Esophagus squamous epithelium (tissue), 5 donors: ENCODE measurements around the gene TNK1. TPM values are rescaled to one million over a fixed set of nuclear protein-coding genes. Genes with fewer than 3 reads are reported as not detected.
"Not testable (repeated sequence)": the region's sequence is repeated elsewhere in the genome, so short reads cannot be mapped to it uniquely, and the experiment has no call there.

Experiments used
- DNase-seq: peaks from one replicate; lab custom pipeline; 2025; lab: John Stamatoyannopoulos, UW
- H3K27ac ChIP-seq, 4 donors: fragments of 200-600 bp; sonication (generic); one replicate each; pipeline ENCODE4 v1.5.1; 2016 to 2019; ENCODE audit warnings: mild to moderate bottlenecking in 1 of 4
- H3K27me3 ChIP-seq, 4 donors: fragments of 200-600 bp; sonication (generic); 1 replicate in 3 of 4; 2 replicates in 1 of 4; pipeline versions ENCODE4 v1.5.1 to v1.6.0; 2017 to 2021; ENCODE audit warnings: antibody characterized with exemption in 1 of 4
- H3K36me3 ChIP-seq, 3 donors: fragments of 200-600 bp; sonication (generic); one replicate each; pipeline ENCODE4 v1.5.1; 2016 to 2019
- H3K4me1 ChIP-seq, 3 donors: fragments of 200-600 bp; sonication (generic); one replicate each; pipeline ENCODE4 v1.5.1; 2017 to 2019
- H3K4me3 ChIP-seq, 4 donors: fragments of 200-600 bp; sonication (generic); 1 replicate in 3 of 4; 2 replicates in 1 of 4; pipeline ENCODE4 v1.5.1; 2016 to 2019; ENCODE audit warnings: mild to moderate bottlenecking in 2 of 4, moderate library complexity in 1 of 4
- H3K9me3 ChIP-seq, 3 donors: fragments of 200-600 bp; sonication (generic); one replicate each; pipeline ENCODE4 v1.5.1; 2016 to 2019
- CTCF ChIP-seq, 6 experiments: fragments of 450-650 bp in 4 of 6; fragments of 200-600 bp in 2 of 6; sonication (generic) in 2 of 6; IDR thresholded peaks; one replicate each; pipeline ENCODE4 v1.5.1; 2016 to 2019; ENCODE audit warnings: antibody characterized with exemption in 6 of 6, mild to moderate bottlenecking in 4 of 6, moderate library complexity in 4 of 6
- POLR2A ChIP-seq, 4 donors: fragments of 450-650 bp; IDR thresholded peaks; one replicate each; pipeline ENCODE4 v1.6.1; 2017; ENCODE audit warnings: antibody characterized with exemption in 4 of 4, mild to moderate bottlenecking in 4 of 4, moderate library complexity in 3 of 4
- WGBS, 2 donors: methylation state at CpG; one replicate each; pipeline ENCODE4 v1.1.5; 2018; 5-methylcytosine and 5-hydroxymethylcytosine counted together
- intact Hi-C: fragments of 100-400 bp; cut with DNase I; formaldehyde crosslinking; loops from one replicate; pipeline ENCODE4 v1.15.0; 2022
- total RNA-seq, 4 donors: library from RNA; depleted of rRNA; stranded (reverse); fragments of >200 nt; gene quantifications; one replicate each; pipeline ENCODE4 v1.1.0, GENCODE V29; 2016
- donor health status: DM: yes; HTN: yes; CAD: no.

Gene TNK1
- total RNA-seq, 4 donors from 2014 or later, result 6.2 to 15.2 (median 9.9) TPM

- TF ChIP-seq POLR2A (IDR thresholded peaks at IDR 0.05) (no peak), CTCF (IDR thresholded peaks at IDR 0.05) (no peak)
- Histone ChIP-seq H3K4me1 (peaks cover 0 to 9% (median 0%) of the 10 kb centered on the region in 3 donors), H3K27me3 (no peaks in the 10 kb centered on the region), H3K4me3 (no peak overlapping the region), H3K9me3 (no peaks in the 10 kb centered on the region), H3K27ac (no peak overlapping the region), H3K36me3 (no peaks in the 10 kb centered on the region)
- 69 to 70% methylated on average over 5 to 6 of the region's 6 CpGs for WGBS, 2 donors
- no peak for DNase-seq
- intact Hi-C loops, result no loop called here
Measured at GRCh38 chr17:7363311-7363710, 17.6 kb upstream of the TNK1 start.

- intact Hi-C loops, H3K4me1 ChIP-seq, H3K27ac ChIP-seq, DNase-seq, H3K36me3 ChIP-seq, H3K4me3 ChIP-seq, H3K27me3 ChIP-seq, H3K9me3 ChIP-seq: not testable (repeated sequence)
- 87 to 91% methylated on average over 3 to 6 of the region's 7 CpGs for WGBS, 2 donors
Measured at GRCh38 chr17:7365963-7366362, 14.9 kb upstream of the TNK1 start.

- Histone ChIP-seq H3K27me3 (no peaks in the 10 kb centered on the region), H3K27ac (no peak overlapping the region), H3K36me3 (no peaks in the 10 kb centered on the region), H3K4me1 (peaks cover 0 to 4% (median 0%) of the 10 kb centered on the region in 3 donors), H3K9me3 (no peaks in the 10 kb centered on the region), H3K4me3 (no peak overlapping the region)
- no peak for TF ChIP-seq CTCF (IDR thresholded peaks at IDR 0.05)
- TF ChIP-seq POLR2A (IDR thresholded peaks at IDR 0.05), result no peak
- intact Hi-C loops, result no loop called here
- 80 to 86% methylated on average over 5 to 6 of the region's 8 CpGs for WGBS, 2 donors
- DNase-seq, result no peak
Measured at GRCh38 chr17:7367083-7367482, 13.8 kb upstream of the TNK1 start.

- DNase-seq, result no peak
- TF ChIP-seq CTCF (IDR thresholded peaks at IDR 0.05), result no peak
- TF ChIP-seq POLR2A (IDR thresholded peaks at IDR 0.05), result no peak
- Histone ChIP-seq H3K4me3 (no peak overlapping the region), H3K27me3 (no peaks in the 10 kb centered on the region), H3K36me3 (no peaks in the 10 kb centered on the region), H3K4me1 (no peaks in the 10 kb centered on the region), H3K9me3 (no peaks in the 10 kb centered on the region), H3K27ac (no peak overlapping the region)
- intact Hi-C loops, result no loop called here
- 70 to 72% methylated on average over 13 of the region's 13 CpGs for WGBS, 2 donors
Measured at GRCh38 chr17:7367918-7368598, 12.8 kb upstream of the TNK1 start.

- H3K4me1 ChIP-seq, H3K27me3 ChIP-seq, H3K27ac ChIP-seq, DNase-seq, H3K9me3 ChIP-seq, intact Hi-C loops, H3K36me3 ChIP-seq, H3K4me3 ChIP-seq: not testable (repeated sequence)
- 82 to 85% methylated on average over 5 of the region's 5 CpGs for WGBS, 2 donors
Measured at GRCh38 chr17:7368599-7368994, 12.3 kb upstream of the TNK1 start.

GRCh38 chr17:7369825-7370224 is 11.1 kb upstream of the TNK1 start:
- no peaks in the 10 kb centered on the region for H3K36me3 ChIP-seq
- TF ChIP-seq POLR2A (IDR thresholded peaks at IDR 0.05), result no peak
- TF ChIP-seq CTCF (IDR thresholded peaks at IDR 0.05), result no peak
- intact Hi-C loops, result no loop called here
- no peaks in the 10 kb centered on the region for H3K4me1 ChIP-seq
- WGBS, 2 donors, result 72 to 73% methylated on average over 4 to 5 of the region's 5 CpGs
- no peak for DNase-seq
- H3K27me3 ChIP-seq, result no peaks in the 10 kb centered on the region
- H3K9me3 ChIP-seq, result no peaks in the 10 kb centered on the region
- no peak overlapping the region for H3K4me3 ChIP-seq
- H3K27ac ChIP-seq, result no peak overlapping the region
